Stimulated activated CD4-positive, alpha-beta T cell treated with anti-CD3 and anti-CD28 coated beads, Interleukin-4, amount 100 ng/mL, for 4 hours (primary cell): ENCODE results near the gene MFNG.
"Not testable (repeated sequence)": the region's sequence is repeated elsewhere in the genome, so short reads cannot be mapped to it uniquely, and the experiment has no call there.

Experiments
- DNase-seq, 2 experiments: peaks; one replicate each; pipeline ENCODE4 v3.0.0-alpha.2; 2020

Gene MFNG

GRCh38 chr22:37472418-37473006 is 13.7 kb downstream of the MFNG start:
- peak; percentile 23 to 30 for DNase-seq

GRCh38 chr22:37471727-37472417 is 14.3 kb downstream of the MFNG start:
- no peak for DNase-seq

- no peak for DNase-seq
Observed at GRCh38 chr22:37470087-37470445, 16.1 kb downstream of the MFNG start.

GRCh38 chr22:37469416-37470086 is 16.6 kb downstream of the MFNG start:
- DNase-seq, result no peak

GRCh38 chr22:37468201-37468695 is 17.9 kb downstream of the MFNG start:
- not testable (repeated sequence) for DNase-seq

GRCh38 chr22:37467391-37467955 is 18.7 kb downstream of the MFNG start:
- DNase-seq, result no peak

GRCh38 chr22:37464181-37464580 is 22.0 kb downstream of the MFNG start:
- no peak for DNase-seq

GRCh38 chr22:37462983-37463382 is 23.2 kb downstream of the MFNG start:
- no peak for DNase-seq

- no peak for DNase-seq
Observed at GRCh38 chr22:37462436-37462835, 23.7 kb downstream of the MFNG start.

GRCh38 chr22:37461961-37462360 is 24.2 kb downstream of the MFNG start:
- DNase-seq, result no peak

- no peak for DNase-seq
Observed at GRCh38 chr22:37460684-37461083, 25.5 kb downstream of the MFNG start.

- no peak for DNase-seq
Observed at GRCh38 chr22:37459206-37459605, 27.0 kb downstream of the MFNG start.

GRCh38 chr22:37457093-37457893 is 28.9 kb downstream of the MFNG start:
- peak; percentile 74 to 82 for DNase-seq

- no peak for DNase-seq
Observed at GRCh38 chr22:37456346-37456745, 29.8 kb downstream of the MFNG start.

GRCh38 chr22:37455896-37456295 is 30.3 kb downstream of the MFNG start:
- DNase-seq, result no peak

GRCh38 chr22:37454857-37455686 is 31.1 kb downstream of the MFNG start:
- DNase-seq, result no peak

GRCh38 chr22:37453696-37454095 is 32.5 kb downstream of the MFNG start:
- no peak for DNase-seq

GRCh38 chr22:37451218-37451617 is 35.0 kb downstream of the MFNG start:
- no peak for DNase-seq

GRCh38 chr22:37449331-37450001 is 36.7 kb downstream of the MFNG start:
- no peak for DNase-seq

- DNase-seq, result no peak
Observed at GRCh38 chr22:37448516-37449127, 37.6 kb downstream of the MFNG start.

- no peak for DNase-seq
Observed at GRCh38 chr22:37445501-37445900, 40.7 kb downstream of the MFNG start.
